Ascending aorta (tissue), 2 donors: Measurements from ENCODE around the gene CDC42SE1. TPM values are rescaled to one million over a fixed set of nuclear protein-coding genes. Genes with fewer than 3 reads are reported as not detected.

Experiments used
- DNase-seq, 2 donors: peaks; one replicate each; pipeline ENCODE4 v3.0.0-alpha.2; 2019; ENCODE audit warnings: low spot score in 2 of 2
- H3K27ac ChIP-seq, 2 donors: fragments of 200-600 bp; sonication (generic); one replicate each; pipeline ENCODE4 v1.5.1; 2016 to 2017; ENCODE audit warnings: mild to moderate bottlenecking in 1 of 2
- H3K27me3 ChIP-seq: fragments of 200-600 bp; sonication (generic); one replicate; pipeline ENCODE4 v1.5.1; 2017
- H3K36me3 ChIP-seq, 2 donors: fragments of 200-600 bp; sonication (generic); one replicate each; pipeline ENCODE4 v1.5.1; 2016
- H3K4me1 ChIP-seq, 2 donors: fragments of 200-600 bp; sonication (generic); one replicate each; pipeline ENCODE4 v1.5.1; 2016 to 2017; ENCODE audit warnings: mild to moderate bottlenecking in 1 of 2
- H3K4me3 ChIP-seq, 2 donors: fragments of 200-600 bp; sonication (generic); one replicate each; pipeline ENCODE4 v1.5.1; 2016 to 2017; ENCODE audit warnings: mild to moderate bottlenecking in 1 of 2
- H3K9me3 ChIP-seq, 2 donors: fragments of 200-600 bp; sonication (generic); one replicate each; pipeline ENCODE4 v1.5.1; 2016
- intact Hi-C: fragments of 100-400 bp; cut with DNase I; formaldehyde crosslinking; loops from one replicate; pipeline ENCODE4 v1.15.1; 2023
- total RNA-seq: library from RNA; depleted of rRNA; stranded (reverse); fragments of >200 nt; gene quantifications from one replicate; pipeline ENCODE4 v1.1.0, GENCODE V29; 2016
- TF ChIP-seq, protein P1 (sequence below), 3 experiments: fragments of 200-600 bp in 2 of 3; fragments of 450-650 bp in 1 of 3; sonication (generic) in 2 of 3; IDR thresholded peaks; one replicate each; pipeline ENCODE4 v1.5.1; 2016 to 2019; ENCODE audit warnings: antibody characterized with exemption in 3 of 3, mild to moderate bottlenecking in 1 of 3, moderate library complexity in 1 of 3

Gene CDC42SE1
- total RNA-seq, 1 donor from 2014 or later = 42.4 TPM

DNA sequence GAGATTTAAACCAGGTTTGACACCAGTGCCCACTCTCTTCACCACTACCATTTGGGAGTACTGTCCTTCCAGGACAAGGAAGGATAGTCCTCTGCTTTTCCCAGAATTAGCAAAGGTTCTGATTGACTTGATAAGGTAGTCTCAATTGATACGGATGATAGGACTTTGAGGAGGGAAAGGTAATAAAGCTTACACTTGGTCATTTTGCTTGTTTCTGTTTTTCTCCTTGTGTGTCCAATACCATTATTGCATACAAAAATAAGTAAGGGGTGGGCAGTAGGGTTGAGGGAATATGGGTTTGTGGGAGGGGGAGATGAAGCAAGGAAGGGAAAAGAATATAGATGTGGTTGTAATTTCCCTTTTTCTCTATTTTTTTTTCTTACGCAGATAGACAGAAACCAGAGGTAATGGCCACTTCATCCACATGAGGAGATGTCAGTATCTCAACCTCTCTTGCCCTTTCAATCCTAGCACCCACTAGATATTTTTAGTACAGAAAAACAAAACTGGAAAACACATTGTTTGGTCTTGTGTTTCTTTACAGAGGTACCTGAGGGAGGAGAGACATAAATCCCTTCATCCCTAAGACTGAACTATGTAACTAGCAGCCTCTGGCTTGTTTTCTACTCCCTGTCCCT is 9.3 kb downstream of the CDC42SE1 start:
- Histone ChIP-seq H3K27ac (peak overlapping the region in 1 of 2 donors; percentile 6), H3K27me3 (no peaks in the 10 kb centered on the region), H3K4me1 (no peaks in the 10 kb centered on the region), H3K36me3 (peaks cover 36 to 37% of the 10 kb centered on the region in 2 donors), H3K9me3 (no peaks in the 10 kb centered on the region), H3K4me3 (no peak overlapping the region)
- intact Hi-C loops = no loop called here
- TF ChIP-seq, protein P1, sequence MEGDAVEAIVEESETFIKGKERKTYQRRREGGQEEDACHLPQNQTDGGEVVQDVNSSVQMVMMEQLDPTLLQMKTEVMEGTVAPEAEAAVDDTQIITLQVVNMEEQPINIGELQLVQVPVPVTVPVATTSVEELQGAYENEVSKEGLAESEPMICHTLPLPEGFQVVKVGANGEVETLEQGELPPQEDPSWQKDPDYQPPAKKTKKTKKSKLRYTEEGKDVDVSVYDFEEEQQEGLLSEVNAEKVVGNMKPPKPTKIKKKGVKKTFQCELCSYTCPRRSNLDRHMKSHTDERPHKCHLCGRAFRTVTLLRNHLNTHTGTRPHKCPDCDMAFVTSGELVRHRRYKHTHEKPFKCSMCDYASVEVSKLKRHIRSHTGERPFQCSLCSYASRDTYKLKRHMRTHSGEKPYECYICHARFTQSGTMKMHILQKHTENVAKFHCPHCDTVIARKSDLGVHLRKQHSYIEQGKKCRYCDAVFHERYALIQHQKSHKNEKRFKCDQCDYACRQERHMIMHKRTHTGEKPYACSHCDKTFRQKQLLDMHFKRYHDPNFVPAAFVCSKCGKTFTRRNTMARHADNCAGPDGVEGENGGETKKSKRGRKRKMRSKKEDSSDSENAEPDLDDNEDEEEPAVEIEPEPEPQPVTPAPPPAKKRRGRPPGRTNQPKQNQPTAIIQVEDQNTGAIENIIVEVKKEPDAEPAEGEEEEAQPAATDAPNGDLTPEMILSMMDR (IDR thresholded peaks at IDR 0.05) = no peak
- DNase-seq = no peak

DNA sequence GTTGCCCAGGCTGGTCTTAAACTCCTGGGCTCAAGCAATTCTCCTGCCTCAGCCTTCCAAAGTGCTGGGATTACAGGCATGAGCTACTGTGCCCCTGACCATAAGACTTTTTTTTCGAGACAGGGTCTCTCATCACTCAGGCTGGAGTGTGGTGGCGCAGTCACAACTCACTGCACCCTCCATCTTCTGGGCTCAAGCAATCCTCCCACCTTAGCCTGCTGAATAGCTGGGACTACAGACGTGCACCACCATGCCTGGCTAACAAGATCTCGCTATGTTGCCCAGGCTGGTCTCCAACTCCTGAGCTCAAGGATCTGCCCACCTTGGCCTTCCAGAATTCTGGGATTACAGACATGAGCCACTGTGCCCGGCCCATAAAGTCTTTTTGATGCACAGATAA is 10.0 kb downstream of the CDC42SE1 start:
- Histone ChIP-seq H3K27ac (peak overlapping the region in 1 of 2 donors; percentile 18), H3K4me1 (no peaks in the 10 kb centered on the region), H3K9me3 (no peaks in the 10 kb centered on the region), H3K4me3 (no peak overlapping the region), H3K36me3 (peaks cover 28 to 30% of the 10 kb centered on the region in 2 donors), H3K27me3 (no peaks in the 10 kb centered on the region)
- DNase-seq = no peak
- intact Hi-C loops = no loop called here
- TF ChIP-seq, protein P1 (IDR thresholded peaks at IDR 0.05) = no peak

DNA sequence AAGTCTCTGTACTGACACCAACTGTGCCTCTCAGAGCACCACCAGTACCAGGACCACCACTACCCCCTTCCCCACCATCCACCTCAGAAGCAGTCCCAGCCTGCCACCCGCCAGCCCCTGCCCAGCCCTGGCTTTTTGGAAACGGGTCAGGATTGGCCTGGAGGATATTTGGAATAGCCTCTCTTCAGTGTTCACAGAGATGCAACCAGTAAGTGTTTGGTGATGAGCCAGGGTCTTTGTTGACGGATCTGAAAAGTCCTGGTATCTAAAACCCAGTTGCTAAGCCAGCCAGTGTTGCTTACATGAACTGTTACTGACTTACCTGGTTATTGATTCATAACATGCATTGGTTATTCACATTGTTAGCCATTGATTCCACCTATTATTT is 10.8 kb downstream of the CDC42SE1 start:
- intact Hi-C loops = no loop called here
- TF ChIP-seq, protein P1 (IDR thresholded peaks at IDR 0.05) = no peak
- DNase-seq = no peak
- Histone ChIP-seq H3K9me3 (no peaks in the 10 kb centered on the region), H3K4me3 (peak overlapping the region; percentile 77 to 79), H3K4me1 (no peaks in the 10 kb centered on the region), H3K36me3 (peaks cover 20 to 22% of the 10 kb centered on the region in 2 donors), H3K27ac (peak overlapping the region; percentile 76 to 88), H3K27me3 (no peaks in the 10 kb centered on the region)

DNA sequence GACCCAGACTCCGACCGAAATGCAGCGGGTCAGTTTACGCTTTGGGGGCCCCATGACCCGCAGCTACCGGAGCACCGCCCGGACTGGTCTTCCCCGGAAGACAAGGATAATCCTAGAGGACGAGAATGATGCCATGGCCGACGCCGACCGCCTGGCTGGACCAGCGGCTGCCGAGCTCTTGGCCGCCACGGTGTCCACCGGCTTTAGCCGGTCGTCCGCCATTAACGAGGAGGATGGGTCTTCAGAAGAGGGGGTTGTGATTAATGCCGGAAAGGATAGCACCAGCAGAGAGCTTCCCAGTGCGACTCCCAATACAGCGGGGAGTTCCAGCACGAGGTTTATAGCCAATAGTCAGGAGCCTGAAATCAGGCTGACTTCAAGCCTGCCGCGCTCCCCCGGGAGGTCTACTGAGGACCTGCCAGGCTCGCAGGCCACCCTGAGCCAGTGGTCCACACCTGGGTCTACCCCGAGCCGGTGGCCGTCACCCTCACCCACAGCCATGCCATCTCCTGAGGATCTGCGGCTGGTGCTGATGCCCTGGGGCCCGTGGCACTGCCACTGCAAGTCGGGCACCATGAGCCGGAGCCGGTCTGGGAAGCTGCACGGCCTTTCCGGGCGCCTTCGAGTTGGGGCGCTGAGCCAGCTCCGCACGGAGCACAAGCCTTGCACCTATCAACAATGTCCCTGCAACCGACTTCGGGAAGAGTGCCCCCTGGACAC is 11.3 kb downstream of the CDC42SE1 start:
- peaks cover 15 to 16% of the 10 kb centered on the region in 2 donors for H3K36me3 ChIP-seq
- no peaks in the 10 kb centered on the region for H3K4me1 ChIP-seq
- no peaks in the 10 kb centered on the region for H3K9me3 ChIP-seq
- H3K27ac ChIP-seq = peak overlapping the region; percentile 76 to 88
- H3K27me3 ChIP-seq = no peaks in the 10 kb centered on the region
- intact Hi-C loops = no loop called here
- TF ChIP-seq, protein P1 (IDR thresholded peaks at IDR 0.05) = peak; percentile 50 to 64 (median 54)
- DNase-seq = peak in 1 of 2 donors; percentile 85
- peak overlapping the region; percentile 77 to 79 for H3K4me3 ChIP-seq

DNA sequence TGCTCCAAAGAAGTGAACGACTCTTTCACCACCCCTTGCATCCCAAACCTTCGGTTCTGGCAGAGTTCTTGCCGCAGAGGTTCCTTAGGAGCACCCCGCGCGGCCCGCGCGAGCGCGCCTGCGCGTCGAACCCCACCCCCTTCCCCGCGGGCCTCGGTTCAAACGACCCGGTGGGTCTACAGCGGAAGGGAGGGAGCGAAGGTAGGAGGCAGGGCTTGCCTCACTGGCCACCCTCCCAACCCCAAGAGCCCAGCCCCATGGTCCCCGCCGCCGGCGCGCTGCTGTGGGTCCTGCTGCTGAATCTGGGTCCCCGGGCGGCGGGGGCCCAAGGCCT is 11.9 kb downstream of the CDC42SE1 start, which contains the start of gene C1orf56:
C1orf56 (plus strand) TSS at position 161 of the 334 bp plus-strand sequence; CDS start at position 258, 97 bp downstream.
- Histone ChIP-seq H3K4me1 (no peaks in the 10 kb centered on the region), H3K9me3 (no peaks in the 10 kb centered on the region), H3K36me3 (peaks cover 9 to 11% of the 10 kb centered on the region in 2 donors), H3K4me3 (peak within 1 kb of the TSS; percentile 77 to 79), H3K27ac (peak within 1 kb of the TSS; percentile 76 to 88), H3K27me3 (no peaks in the 10 kb centered on the region)
- peak in 1 of 2 donors; percentile 81 for DNase-seq
- intact Hi-C loops = no loop called here
- TF ChIP-seq, protein P1 (IDR thresholded peaks at IDR 0.05) = no peak
